Lung (tissue), 12 donors: ENCODE data around the gene CNGA1. TPM values are rescaled to one million over a fixed set of nuclear protein-coding genes. Genes with fewer than 3 reads are reported as not detected.

ENCODE experiments used
- ATAC-seq: fragments of 200-7000 bp; cut with Tn5 transposase; one replicate; pipeline ENCODE4 v1.9.1; 2020; ENCODE audit warnings: moderate number of reproducible peaks; ENCODE audit not compliant: insufficient read depth, low FRiP score
- DNase-seq, 3 donors: peaks; one replicate each; pipeline ENCODE4 v3.0.0-alpha.2; 2013 to 2017
- H3K27ac ChIP-seq, 2 donors: one replicate each; pipeline ENCODE4 v1.5.1; 2013; ENCODE audit warnings: mild to moderate bottlenecking in 2 of 2, moderate library complexity in 2 of 2, control low read depth in 1 of 2, inconsistent platforms in 1 of 2, low read depth in 1 of 2, low read length in 1 of 2
- H3K27me3 ChIP-seq, 3 donors: one replicate each; pipeline ENCODE4 v1.5.1; 2013; ENCODE audit warnings: low read length in 2 of 3; ENCODE audit not compliant: control insufficient read depth in 3 of 3, insufficient read depth in 3 of 3
- H3K36me3 ChIP-seq, 4 donors: one replicate each; pipeline ENCODE4 v1.5.1; 2013; ENCODE audit warnings: low read length in 4 of 4, mild to moderate bottlenecking in 1 of 4, moderate library complexity in 1 of 4; ENCODE audit not compliant: control insufficient read depth in 4 of 4, insufficient read depth in 4 of 4
- H3K4me1 ChIP-seq, 5 donors: one replicate each; pipeline ENCODE4 v1.5.1; 2013; ENCODE audit warnings: low read length in 5 of 5, mild to moderate bottlenecking in 2 of 5, moderate library complexity in 1 of 5; ENCODE audit not compliant: control insufficient read depth in 5 of 5, insufficient read depth in 5 of 5
- H3K4me3 ChIP-seq: one replicate; pipeline ENCODE4 v1.5.1; 2013; ENCODE audit warnings: mild to moderate bottlenecking, control low read depth, moderate library complexity
- H3K9ac ChIP-seq, 2 donors: one replicate each; pipeline ENCODE4 v1.5.1; 2013; ENCODE audit warnings: low read length in 2 of 2, control low read depth in 1 of 2; ENCODE audit not compliant: insufficient read depth in 1 of 2
- H3K9me3 ChIP-seq, 4 donors: one replicate each; pipeline ENCODE4 v1.5.1; 2013; ENCODE audit warnings: low read length in 3 of 4, mild to moderate bottlenecking in 1 of 4, moderate library complexity in 1 of 4; ENCODE audit not compliant: control insufficient read depth in 4 of 4, insufficient read depth in 3 of 4
- CTCF ChIP-seq: IDR thresholded peaks from 2 replicates; pipeline ENCODE4 v1.5.1; 2012; ENCODE audit warnings: mild to moderate bottlenecking; ENCODE audit errors: control extremely low read depth, extremely low read depth
- WGBS, 2 donors: extraction: QIAGEN DNeasy Blood & Tissue Kit; methylation state at CpG; one replicate each; pipeline ENCODE4 v1.1.7; 2013; 5-methylcytosine and 5-hydroxymethylcytosine counted together
- polyA plus RNA-seq, 2 donors: library from polyadenylated mRNA; stranded (reverse); fragments of 200-250 nt; gene quantifications; one replicate each; pipeline ENCODE4 v1.2.1, GENCODE V29; 2013
- total RNA-seq, 2 donors: library from RNA; depleted of rRNA in 1 of 2; stranded (reverse); fragments of >200 nt in 1 of 2; gene quantifications; one replicate each; pipeline ENCODE4 v1.2.1, GENCODE V29; 2014 to 2021
- donor health status: control.
- donor health status: control.
- donor health status: Bipolar disorder and iron deficiency.
- donor health status: healthy.
- donor health status: DM: yes; HTN: yes; CAD: no.

Gene CNGA1
- total and polyA plus RNA-seq, 4 donors: 0.06 to 0.48 (median 0.14) TPM

- TF ChIP-seq CTCF: no peak
- WGBS, 2 donors: 73 to 78% methylated on average over 1 of the region's 1 CpG
- no peak for DNase-seq
- no peak for ATAC-seq
- Histone ChIP-seq H3K4me1 (no peaks in the 10 kb centered on the region), H3K4me3 (no peak overlapping the region), H3K9ac (no peak overlapping the region), H3K36me3 (peaks cover 15 to 44% (median 32%) of the 10 kb centered on the region in 4 donors), H3K9me3 (no peaks in the 10 kb centered on the region), H3K27me3 (no peaks in the 10 kb centered on the region), H3K27ac (no peak overlapping the region)
These were observed 116.8 kb downstream of the CNGA1 start for GRCh38 chr4:47899639-47900038.

GRCh38 chr4:47891928-47892327, 124.6 kb downstream of the CNGA1 start:
- peaks cover 12 to 57% (median 43%) of the 10 kb centered on the region in 4 donors for H3K36me3 ChIP-seq
- no peak overlapping the region for H3K27ac ChIP-seq
- no peak overlapping the region for H3K9ac ChIP-seq
- no peaks in the 10 kb centered on the region for H3K27me3 ChIP-seq
- DNase-seq (no peak), ATAC-seq (no peak)
- 97 to 100% methylated on average over 1 of the region's 1 CpG for WGBS, 2 donors
- H3K4me1 ChIP-seq: no peaks in the 10 kb centered on the region
- TF ChIP-seq CTCF: no peak
- no peaks in the 10 kb centered on the region for H3K9me3 ChIP-seq
- H3K4me3 ChIP-seq: no peak overlapping the region

Other genes starting within 250 kb of the CNGA1 start
- gene CORIN, start 178.6 kb downstream of the CNGA1 start, total RNA-seq: 1 to 10 TPM in 1 of 2 donors, under 1 TPM in 1; 0.80 to 9.1 TPM
- 1 to 10 TPM in 1 of 2 donors, under 1 TPM in 1; 0.15 to 1.2 TPM for gene CORIN, start 178.6 kb downstream of the CNGA1 start, polyA plus RNA-seq
- 10 to 100 TPM; 11.2 to 27.2 TPM for gene NFXL1, start 102.1 kb downstream of the CNGA1 start, total RNA-seq
- 1 to 10 TPM; 4.6 to 6.3 TPM for gene NFXL1, start 102.1 kb downstream of the CNGA1 start, polyA plus RNA-seq
- 1 to 10 TPM; 2.1 to 4.9 TPM for gene NIPAL1, start 91 bp upstream of the CNGA1 start, total RNA-seq
- under 1 TPM; 0.53 to 0.76 TPM for gene NIPAL1, start 91 bp upstream of the CNGA1 start, polyA plus RNA-seq
- 1 to 10 TPM; 2.4 to 9.1 TPM for gene TXK, start 117.6 kb upstream of the CNGA1 start, total RNA-seq
- 1 to 10 TPM in 1 of 2 donors, under 1 TPM in 1; 0.91 to 1.6 TPM for gene TXK, start 117.6 kb upstream of the CNGA1 start, polyA plus RNA-seq